Activated CD8-positive, alpha-beta T cell treated with anti-CD3 and anti-CD28 coated beads for 36 hours (primary cell): Measurements from ENCODE around the gene EFNA5. TPM values are rescaled to one million over a fixed set of nuclear protein-coding genes. Genes with fewer than 3 reads are reported as not detected.

Experiments
- ATAC-seq: fragments of 200-7000 bp; cut with Tn5 transposase; one replicate; pipeline ENCODE4 v1.10.0; 2021; ENCODE audit warnings: mild to moderate bottlenecking, moderate library complexity
- CTCF ChIA-PET: fragments of 350-600 bp; sonication (Branson Sonifier 250); formaldehyde crosslinking; loops from one replicate; lab custom pipeline; 2021; ENCODE audit warnings: antibody characterized with exemption; lab: Charles Lee
- POLR2A ChIA-PET: fragments of 350-600 bp; sonication (Branson Sonifier 250); formaldehyde crosslinking; loops from one replicate; lab custom pipeline; 2021; ENCODE audit warnings: antibody characterized with exemption; lab: Charles Lee
- DNase-seq: peaks from one replicate; pipeline ENCODE4 v3.0.0-alpha.2; 2020
- H3K27ac Mint-ChIP-seq: one replicate; pipeline ENCODE4 v1.8.0; 2021; ENCODE audit warnings: mild to moderate bottlenecking, mixed read lengths
- H3K27me3 Mint-ChIP-seq: one replicate; pipeline ENCODE4 v1.8.0; 2021; ENCODE audit warnings: mixed read lengths
- H3K36me3 Mint-ChIP-seq: one replicate; pipeline ENCODE4 v1.8.0; 2021; ENCODE audit warnings: low read depth, mixed read lengths
- H3K4me1 Mint-ChIP-seq: one replicate; pipeline ENCODE4 v1.8.0; 2021; ENCODE audit warnings: low read depth, mixed read lengths
- H3K4me3 Mint-ChIP-seq: one replicate; pipeline ENCODE4 v1.8.0; 2021; ENCODE audit warnings: mild to moderate bottlenecking, moderate library complexity, mixed read lengths
- H3K9me3 Mint-ChIP-seq: one replicate; pipeline ENCODE4 v1.8.0; 2021; ENCODE audit warnings: mixed read lengths
- CTCF ChIP-seq: fragments of 200-600 bp; IDR thresholded peaks from one replicate; pipeline ENCODE4 v1.8.0; 2022; ENCODE audit warnings: antibody characterized with exemption, mild to moderate bottlenecking
- intact Hi-C: fragments of 100-400 bp; cut with micrococcal nuclease; formaldehyde crosslinking; loops from one replicate; pipeline ENCODE4 v1.10.0; 2022
- total RNA-seq, 2 experiments: library from RNA; stranded (reverse); gene quantifications; one replicate each; pipeline ENCODE4 v1.2.3, GENCODE V29; 2021

EFNA5 gene
- total RNA-seq, 2 experiments from 2014 or later, result not detected

DNA sequence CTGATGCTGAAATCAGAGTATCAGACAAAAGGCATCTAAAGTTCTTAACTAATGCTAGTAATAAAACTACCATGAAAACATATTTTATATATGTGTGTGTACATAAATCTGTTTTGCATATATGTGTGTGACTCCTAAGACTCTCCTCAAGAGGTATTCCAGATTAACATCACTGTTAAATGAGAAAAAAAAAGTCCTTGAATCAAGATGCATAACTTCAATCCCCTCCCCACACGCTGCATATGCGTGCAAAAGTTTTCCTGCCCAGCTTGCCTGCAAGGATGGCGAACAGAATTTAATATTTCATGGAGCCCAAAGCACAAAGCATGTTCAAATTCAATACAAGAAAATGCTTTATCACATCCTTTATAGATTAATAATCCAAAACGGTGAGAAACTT, 34.7 kb downstream of the EFNA5 start:
- Mint-ChIP-seq H3K4me3 (no peak overlapping the region), H3K4me1 (no peaks in the 10 kb centered on the region), H3K9me3 (no peaks in the 10 kb centered on the region), H3K27me3 (peaks cover 16% of the 10 kb centered on the region), H3K36me3 (no peaks in the 10 kb centered on the region), H3K27ac (no peak overlapping the region)
- no peak for ATAC-seq
- POLR2A ChIA-PET, result no interaction called here
- no peak for DNase-seq
- TF ChIP-seq CTCF, result no peak
- CTCF ChIA-PET, result no interaction called here
- intact Hi-C loops, result no loop called here

DNA sequence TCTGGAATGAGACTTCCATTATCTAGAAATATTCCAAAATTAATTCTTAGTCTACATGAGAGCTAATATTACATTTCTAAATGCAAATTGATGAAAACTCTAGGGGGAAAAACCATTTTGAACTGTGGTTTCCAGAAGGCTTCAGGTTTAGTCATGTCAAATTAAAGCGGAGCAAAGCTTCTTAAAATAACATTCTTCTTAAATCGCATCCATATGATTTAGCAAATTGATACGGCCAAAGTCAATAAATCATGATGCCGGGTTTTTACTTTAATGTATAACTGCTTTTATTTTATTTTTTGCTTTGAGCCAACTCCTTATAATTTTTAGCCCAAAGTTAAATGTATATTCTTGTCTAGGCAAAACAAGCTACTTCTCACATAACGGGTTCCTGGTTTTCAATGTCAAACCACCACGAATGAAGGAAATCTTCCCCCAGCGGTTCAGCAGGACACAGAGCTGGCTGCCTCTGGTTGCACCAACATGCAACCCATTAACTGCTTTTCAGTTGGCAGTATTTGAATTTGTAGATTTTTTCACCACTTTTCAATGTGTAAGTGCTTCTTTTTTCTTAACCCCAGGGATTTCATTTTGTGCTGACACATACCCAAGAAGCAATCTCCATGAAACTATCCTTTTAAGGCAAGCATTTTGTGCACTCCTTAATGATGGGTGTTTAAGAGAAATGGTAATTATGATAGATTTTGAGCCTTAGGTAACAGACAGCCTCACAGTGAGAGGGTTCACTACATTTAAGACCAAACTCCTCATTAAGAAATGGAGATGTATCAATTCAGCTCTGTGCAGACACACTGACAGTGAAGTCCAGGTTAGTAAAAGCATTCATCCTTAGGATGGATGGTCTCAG, 35.5 kb downstream of the EFNA5 start:
- CTCF ChIA-PET, result no interaction called here
- POLR2A ChIA-PET, result no interaction called here

DNA sequence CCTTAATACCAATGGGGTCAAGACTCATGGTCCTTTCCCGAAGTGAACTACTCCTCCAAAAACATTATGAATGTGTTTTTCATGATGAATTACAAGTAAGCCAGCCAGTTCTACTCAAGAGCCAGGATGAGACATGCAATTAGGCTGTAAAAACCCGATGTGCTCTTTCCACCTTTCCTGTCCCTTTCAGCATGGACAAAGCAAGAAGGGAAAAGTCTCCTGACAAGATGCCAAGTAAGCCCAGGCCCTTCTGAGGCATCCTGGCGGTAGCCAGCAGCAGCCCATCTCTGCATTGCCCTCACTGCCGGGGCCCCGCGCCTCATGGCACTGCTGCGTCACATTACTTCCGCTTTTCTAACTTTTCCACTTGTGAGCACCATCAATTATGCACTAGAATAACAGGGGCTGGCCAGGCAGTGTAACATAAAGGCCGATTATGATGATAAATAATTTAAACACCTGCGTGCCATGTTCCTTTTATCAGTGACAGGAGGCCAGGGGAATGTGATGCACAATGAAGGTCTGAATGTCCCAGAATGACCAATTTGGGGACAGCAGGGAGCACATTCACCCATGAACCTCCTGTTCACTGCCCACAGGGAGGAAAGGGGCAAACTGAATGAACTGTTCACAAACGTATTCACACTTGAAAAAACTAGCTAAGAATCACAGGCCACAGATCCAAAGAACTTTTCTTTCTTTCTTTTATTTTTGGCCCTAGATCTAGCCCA, 37.4 kb downstream of the EFNA5 start:
- H3K9me3 Mint-ChIP-seq, result no peaks in the 10 kb centered on the region
- POLR2A ChIA-PET, result no interaction called here
- H3K4me1 Mint-ChIP-seq, result no peaks in the 10 kb centered on the region
- ATAC-seq, result no peak
- TF ChIP-seq CTCF, result no peak
- CTCF ChIA-PET, result no interaction called here
- intact Hi-C loops, result no loop called here
- no peak overlapping the region for H3K4me3 Mint-ChIP-seq
- H3K36me3 Mint-ChIP-seq, result no peaks in the 10 kb centered on the region
- peaks cover 14% of the 10 kb centered on the region for H3K27me3 Mint-ChIP-seq
- no peak for DNase-seq
- no peak overlapping the region for H3K27ac Mint-ChIP-seq

More for the DNA sequence above, 35.5 kb downstream of the EFNA5 start:
- Mint-ChIP-seq H3K4me3 (no peak overlapping the region), H3K4me1 (no peaks in the 10 kb centered on the region), H3K27me3 (peaks cover 14% of the 10 kb centered on the region), H3K9me3 (no peaks in the 10 kb centered on the region), H3K27ac (no peak overlapping the region), H3K36me3 (no peaks in the 10 kb centered on the region)
- intact Hi-C loops, result no loop called here
- ATAC-seq (no peak), DNase-seq (no peak)
- TF ChIP-seq CTCF, result no peak

- DNase-seq, result no peak
- intact Hi-C loops, result no loop called here
- ChIA-PET POLR2A (no interaction called here), CTCF (no interaction called here)
- H3K4me1 Mint-ChIP-seq, result no peaks in the 10 kb centered on the region
- H3K4me3 Mint-ChIP-seq, result no peak overlapping the region
- no peaks in the 10 kb centered on the region for H3K9me3 Mint-ChIP-seq
- no peak for ATAC-seq
- H3K27ac Mint-ChIP-seq, result no peak overlapping the region
- H3K36me3 Mint-ChIP-seq, result no peaks in the 10 kb centered on the region
- H3K27me3 Mint-ChIP-seq, result peaks cover 9% of the 10 kb centered on the region
- no peak for TF ChIP-seq CTCF
Measured at GRCh38 chr5:107631805-107632362, 38.9 kb downstream of the EFNA5 start.

- H3K4me1 Mint-ChIP-seq, result no peaks in the 10 kb centered on the region
- H3K4me3 Mint-ChIP-seq, result no peak overlapping the region
- no peak for TF ChIP-seq CTCF
- H3K9me3 Mint-ChIP-seq, result no peaks in the 10 kb centered on the region
- POLR2A ChIA-PET, result no interaction called here
- peaks cover 1% of the 10 kb centered on the region for H3K27me3 Mint-ChIP-seq
- ATAC-seq (no peak), DNase-seq (no peak)
- intact Hi-C loops, result no loop called here
- CTCF ChIA-PET, result no interaction called here
- no peak overlapping the region for H3K27ac Mint-ChIP-seq
- no peaks in the 10 kb centered on the region for H3K36me3 Mint-ChIP-seq
Measured at GRCh38 chr5:107630184-107630583, 40.6 kb downstream of the EFNA5 start.
